Left colon (tissue), 2 donors: Measurements from ENCODE around the gene ERO1B. TPM values are rescaled to one million over a fixed set of nuclear protein-coding genes. Genes with fewer than 3 reads are reported as not detected.
"Not testable (repeated sequence)": the region's sequence is repeated elsewhere in the genome, so short reads cannot be mapped to it uniquely, and the experiment has no call there.

Source experiments
- ATAC-seq: fragments of 200-7000 bp; cut with Tn5 transposase; one replicate; pipeline ENCODE4 v1.9.1; 2020; ENCODE audit warnings: mild to moderate bottlenecking, moderate library complexity
- DNase-seq, 2 donors: peaks; one replicate each; pipeline ENCODE4 v3.0.0-alpha.2; 2020
- intact Hi-C, 2 donors: fragments of 100-400 bp; cut with DNase I in 1 of 2; cut with micrococcal nuclease in 1 of 2; formaldehyde crosslinking; loops; one replicate each; pipeline versions ENCODE4 v1.11.2 to v1.14.0; 2022; cut with DNase I, micrococcal nuclease
- total RNA-seq, 2 donors: library from RNA; stranded (reverse); fragmentation: NEBNext Ultra II Directional; extraction: Animal tissue kit (Norgen Biotek cat#: 25700); gene quantifications; one replicate each; pipeline ENCODE4 v1.2.1, GENCODE V29; 2021
- donor health status: DM: no; HTN: no; CAD: no.
- donor health status: DM: yes; HTN: yes; CAD: no.

ERO1B gene
- total RNA-seq, 2 donors from 2014 or later, result 2.2 to 3.8 TPM

DNA sequence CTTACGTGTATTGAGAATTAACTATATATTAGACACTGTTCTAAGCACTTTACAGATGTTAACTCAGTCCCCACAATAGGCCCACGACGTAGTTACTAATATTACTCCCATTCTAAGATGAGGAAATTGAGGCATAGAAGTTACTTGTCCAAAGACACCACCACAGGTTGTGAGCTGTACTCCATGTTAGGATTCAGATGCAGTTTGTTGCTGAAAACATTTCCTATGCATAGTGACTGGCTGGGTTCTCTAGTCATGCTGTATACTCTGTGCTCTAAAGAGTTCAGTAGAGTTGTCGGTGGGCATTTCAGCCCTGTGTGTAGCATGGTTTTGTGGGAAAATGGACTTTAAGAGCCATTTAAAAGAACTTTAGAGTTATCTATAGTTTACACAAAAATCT lies 74.2 kb downstream of the ERO1B start:
- intact Hi-C loops, result no loop called here
- no peak for ATAC-seq

DNA sequence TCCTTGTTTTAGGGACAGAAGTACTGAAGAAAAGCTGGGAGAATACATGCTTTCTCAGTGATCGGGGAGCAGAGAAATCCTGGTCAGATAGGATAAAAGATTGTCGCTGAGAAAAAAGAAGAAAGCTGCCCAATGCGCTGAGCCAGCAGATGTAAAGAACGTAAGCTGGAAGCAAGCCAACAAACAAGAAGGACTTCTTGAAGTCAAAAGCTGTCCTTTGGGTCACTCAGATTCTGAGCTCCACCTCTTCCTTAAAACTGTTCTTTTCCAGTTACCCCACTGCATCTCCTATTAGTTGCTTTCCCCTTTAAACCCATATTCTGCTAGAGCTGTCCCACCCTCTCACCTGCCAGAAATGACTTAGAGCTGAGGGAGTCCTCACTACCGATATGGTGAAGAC lies 74.6 kb downstream of the ERO1B start:
- ATAC-seq (no peak), DNase-seq (no peak)
- intact Hi-C loops, result no loop called here

More for the DNA sequence above, 74.2 kb downstream of the ERO1B start:
- no peak for DNase-seq

DNA sequence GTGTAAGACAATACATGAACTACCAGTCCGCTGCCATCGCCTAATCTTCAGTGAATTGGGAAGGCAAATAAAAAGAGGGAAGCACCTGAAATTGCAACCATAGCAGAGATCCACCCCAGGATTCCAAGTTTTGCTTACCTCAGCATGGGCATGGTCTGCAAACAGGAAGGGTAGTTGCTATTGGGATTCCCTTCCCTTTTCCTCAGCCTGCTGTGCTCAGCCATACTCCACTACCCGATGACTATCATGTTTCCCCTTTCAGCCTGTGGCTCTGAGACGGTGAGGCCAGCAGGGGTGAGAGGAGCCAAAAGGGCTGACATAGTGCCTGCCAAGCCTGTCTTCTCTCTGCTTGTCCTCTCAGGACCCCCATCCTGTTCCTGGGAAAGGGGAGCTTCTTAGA lies 75.2 kb downstream of the ERO1B start:
- intact Hi-C loops, result no loop called here
- ATAC-seq (peak; percentile 29), DNase-seq (peak in 1 of 2 donors; percentile 25)

DNA sequence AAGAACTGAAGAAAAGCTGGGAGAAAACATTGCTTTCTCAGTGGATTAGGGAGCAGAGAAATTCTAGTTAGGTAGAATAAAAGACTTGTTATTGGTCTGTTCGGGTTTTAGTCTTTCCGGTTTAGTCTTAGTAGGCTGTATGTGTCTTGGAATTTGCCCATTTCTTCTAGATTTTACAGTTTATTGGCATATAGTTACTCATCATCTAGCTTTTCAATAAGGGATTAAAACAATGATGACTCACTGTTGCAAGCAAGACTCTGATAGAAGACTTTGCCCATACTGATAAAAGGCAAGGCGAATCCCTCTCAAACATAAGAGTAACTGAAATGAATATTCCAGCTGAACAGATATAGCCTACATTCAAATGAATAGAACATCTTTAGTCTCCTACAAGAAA lies 77.1 kb downstream of the ERO1B start:
- DNase-seq (no peak), ATAC-seq (no peak)
- intact Hi-C loops, result no loop called here

DNA sequence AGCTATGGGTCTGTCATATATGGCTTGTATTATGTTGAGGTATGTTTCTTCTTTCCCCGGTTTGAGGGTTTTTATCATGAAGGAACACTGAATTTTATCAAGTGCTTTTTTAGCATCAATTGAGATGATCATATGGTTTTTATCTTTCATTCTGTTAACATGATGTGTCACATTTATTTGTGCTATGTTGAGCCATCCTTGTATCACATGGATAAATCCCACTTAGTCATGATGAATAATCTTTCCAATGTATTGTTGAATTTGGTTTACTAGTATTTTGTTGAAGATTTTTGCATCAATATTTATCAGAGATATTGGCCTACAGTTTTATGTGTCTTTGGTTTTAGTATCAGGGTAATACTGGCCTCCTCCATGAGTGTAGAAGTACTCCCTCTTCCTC lies 77.7 kb downstream of the ERO1B start:
- no peak for ATAC-seq
- no peak for DNase-seq
- intact Hi-C loops, result no loop called here

DNA sequence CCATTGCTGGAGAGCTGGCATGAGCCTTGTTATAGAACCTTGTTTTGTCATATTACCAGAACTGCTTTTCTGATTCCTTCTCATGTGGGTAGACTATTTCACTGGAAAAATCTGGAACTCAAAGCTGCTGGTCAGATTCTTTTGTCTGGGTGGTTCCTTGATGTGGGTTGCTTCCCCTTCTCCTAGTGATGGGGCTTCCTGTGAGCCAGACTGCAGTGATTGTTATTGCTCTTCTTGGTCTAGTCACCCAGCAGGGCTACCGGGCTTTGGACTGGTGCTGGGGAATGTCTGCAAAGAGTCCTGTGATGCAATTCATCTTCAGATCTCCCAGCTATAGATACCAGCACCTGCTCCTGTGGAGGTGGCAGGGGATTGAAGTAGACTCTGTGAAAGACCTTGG lies 80.0 kb downstream of the ERO1B start:
- ATAC-seq, result no peak
- intact Hi-C loops, result no loop called here
- no peak for DNase-seq

DNA sequence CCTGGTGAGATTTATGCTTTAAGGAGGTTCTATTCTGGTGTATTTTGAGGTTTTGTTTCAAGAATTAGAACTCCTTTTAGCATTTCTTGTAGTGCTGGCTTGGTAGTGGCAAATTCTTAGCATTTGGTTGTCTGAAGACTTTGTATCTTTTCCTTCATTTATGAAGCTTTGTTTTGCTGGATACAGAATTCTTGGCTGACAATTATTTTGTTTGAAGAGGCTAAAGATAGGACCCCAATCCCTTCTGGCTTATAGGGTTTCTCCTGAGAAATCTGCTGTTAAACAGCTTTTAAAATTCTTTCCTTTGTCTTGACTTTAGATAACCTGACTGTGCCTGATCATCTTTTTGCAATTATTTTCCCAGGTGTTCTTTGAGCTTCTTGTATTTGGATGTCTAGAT lies 80.8 kb downstream of the ERO1B start:
- ATAC-seq (no peak), DNase-seq (no peak)
- intact Hi-C loops, result no loop called here

DNA sequence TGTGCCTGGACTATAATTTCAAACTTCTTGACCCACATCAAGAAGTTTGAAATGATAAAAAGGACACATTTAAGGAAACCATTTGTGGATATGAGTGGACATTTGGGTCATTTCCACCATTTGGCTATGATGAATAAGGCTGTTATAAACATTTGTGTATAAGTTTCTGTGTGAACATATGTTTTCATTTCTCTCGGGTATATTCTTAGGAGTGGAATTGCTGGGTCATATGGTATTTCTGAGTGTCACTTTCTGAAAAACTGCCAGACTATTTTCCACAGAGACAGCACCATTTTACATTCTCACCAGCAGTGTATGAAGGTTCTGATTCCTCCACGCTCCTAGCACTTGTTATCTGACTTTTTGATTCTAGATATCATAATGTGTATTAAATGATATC lies 88.6 kb downstream of the ERO1B start:
- ATAC-seq, result no peak
- intact Hi-C loops, result no loop called here
- no peak for DNase-seq

DNA sequence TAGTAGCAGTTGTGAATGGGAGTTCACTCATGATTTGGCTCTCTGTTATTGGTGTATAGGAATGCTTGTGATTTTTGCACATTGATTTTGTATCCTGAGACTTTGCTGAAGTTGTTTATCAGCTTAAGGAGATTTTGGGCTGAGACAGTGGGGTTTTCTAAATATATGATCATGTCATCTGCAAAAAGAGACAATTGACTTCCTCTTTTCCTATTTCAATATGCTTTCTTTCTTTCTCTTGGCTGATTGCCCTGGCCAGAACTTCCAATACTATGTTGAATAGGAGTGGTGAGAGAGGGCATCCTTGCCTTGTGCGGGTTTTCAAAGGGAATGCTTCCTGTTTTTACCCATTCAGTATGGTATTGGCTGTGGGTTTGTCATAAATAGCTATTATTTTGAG lies 93.7 kb downstream of the ERO1B start:
- intact Hi-C loops, ATAC-seq, DNase-seq: not testable (repeated sequence)

DNA sequence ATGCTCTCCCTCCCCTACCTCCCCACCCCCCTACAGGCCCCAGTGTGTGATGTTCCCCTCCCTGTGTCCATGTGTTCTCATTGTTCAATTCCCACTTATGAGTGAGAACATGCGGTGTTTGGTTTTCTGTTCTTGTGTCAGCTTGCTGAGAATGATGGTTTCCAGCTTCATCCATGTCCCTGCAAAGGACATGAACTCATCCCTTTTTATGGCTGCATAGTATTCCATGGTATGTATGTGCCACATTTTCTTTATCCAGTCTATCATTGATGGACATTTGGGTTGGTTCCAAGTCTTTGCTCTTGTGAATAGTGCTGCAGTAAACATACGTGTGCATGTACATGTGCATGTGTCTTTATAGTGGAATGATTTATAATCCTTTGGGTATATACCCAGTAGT lies 95.3 kb downstream of the ERO1B start:
- ATAC-seq, DNase-seq, intact Hi-C loops: not testable (repeated sequence)

DNA sequence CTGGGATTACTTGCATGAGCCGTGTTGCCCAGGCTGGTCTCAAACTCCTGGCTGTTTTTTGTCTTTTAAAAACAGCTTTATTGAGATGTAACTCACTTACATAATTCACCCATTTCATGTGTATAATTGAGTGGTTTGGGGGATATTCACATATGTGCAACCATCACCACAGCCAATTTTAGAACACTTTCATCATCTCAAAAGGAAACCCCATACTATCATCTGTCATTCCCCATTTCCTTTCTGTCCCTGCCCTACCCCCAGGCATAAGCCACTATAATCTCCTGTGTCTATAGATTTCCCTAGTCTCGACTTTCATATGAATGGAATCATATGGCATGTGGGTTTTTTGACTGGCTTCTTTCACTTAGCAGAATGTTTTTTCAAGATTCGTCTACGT lies 96.1 kb downstream of the ERO1B start:
- ATAC-seq (no peak), DNase-seq (no peak)

DNA sequence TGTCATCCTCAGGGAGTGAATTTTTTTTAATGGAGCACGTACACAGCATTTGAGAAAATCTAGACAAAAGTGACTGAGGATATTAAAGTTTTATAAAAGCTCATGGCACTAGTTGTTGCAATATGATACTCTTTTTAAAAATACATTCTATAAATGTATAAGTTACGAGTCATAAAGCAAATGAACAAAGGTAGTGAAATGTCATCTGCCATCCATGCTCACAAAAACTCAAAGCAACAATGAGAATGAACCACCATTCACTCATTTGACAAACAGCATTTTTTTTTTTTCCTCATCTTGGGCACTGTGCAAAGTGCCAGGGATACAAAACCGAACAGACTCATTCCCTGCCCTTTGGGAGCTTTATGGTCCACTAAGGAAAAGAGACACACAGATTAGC lies 100.7 kb downstream of the ERO1B start:
- ATAC-seq (no peak), DNase-seq (no peak)
- intact Hi-C loops, result no loop called here

More for the DNA sequence above, 96.1 kb downstream of the ERO1B start:
- intact Hi-C loops, result no loop called here

DNA sequence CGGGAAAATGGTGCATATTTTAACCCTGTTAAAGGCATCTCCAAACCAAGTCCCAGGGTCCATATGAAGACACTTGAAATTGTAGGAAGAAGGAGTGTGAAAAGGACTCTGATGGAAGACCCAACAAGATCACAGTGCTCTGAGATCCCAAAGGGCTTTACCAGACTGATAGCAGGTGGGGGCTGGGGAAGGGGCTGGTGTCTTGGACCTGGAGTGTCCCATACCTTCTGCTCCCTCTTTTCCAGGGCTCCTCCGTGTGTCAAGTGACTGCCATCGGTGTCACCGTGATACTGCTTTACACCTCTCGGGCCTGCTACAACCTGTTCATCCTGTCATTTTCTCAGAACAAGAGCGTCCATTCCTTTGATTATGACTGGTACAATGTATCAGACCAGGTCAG lies 102.1 kb downstream of the ERO1B start:
- no peak for DNase-seq
- ATAC-seq, result no peak
- intact Hi-C loops, result no loop called here

DNA sequence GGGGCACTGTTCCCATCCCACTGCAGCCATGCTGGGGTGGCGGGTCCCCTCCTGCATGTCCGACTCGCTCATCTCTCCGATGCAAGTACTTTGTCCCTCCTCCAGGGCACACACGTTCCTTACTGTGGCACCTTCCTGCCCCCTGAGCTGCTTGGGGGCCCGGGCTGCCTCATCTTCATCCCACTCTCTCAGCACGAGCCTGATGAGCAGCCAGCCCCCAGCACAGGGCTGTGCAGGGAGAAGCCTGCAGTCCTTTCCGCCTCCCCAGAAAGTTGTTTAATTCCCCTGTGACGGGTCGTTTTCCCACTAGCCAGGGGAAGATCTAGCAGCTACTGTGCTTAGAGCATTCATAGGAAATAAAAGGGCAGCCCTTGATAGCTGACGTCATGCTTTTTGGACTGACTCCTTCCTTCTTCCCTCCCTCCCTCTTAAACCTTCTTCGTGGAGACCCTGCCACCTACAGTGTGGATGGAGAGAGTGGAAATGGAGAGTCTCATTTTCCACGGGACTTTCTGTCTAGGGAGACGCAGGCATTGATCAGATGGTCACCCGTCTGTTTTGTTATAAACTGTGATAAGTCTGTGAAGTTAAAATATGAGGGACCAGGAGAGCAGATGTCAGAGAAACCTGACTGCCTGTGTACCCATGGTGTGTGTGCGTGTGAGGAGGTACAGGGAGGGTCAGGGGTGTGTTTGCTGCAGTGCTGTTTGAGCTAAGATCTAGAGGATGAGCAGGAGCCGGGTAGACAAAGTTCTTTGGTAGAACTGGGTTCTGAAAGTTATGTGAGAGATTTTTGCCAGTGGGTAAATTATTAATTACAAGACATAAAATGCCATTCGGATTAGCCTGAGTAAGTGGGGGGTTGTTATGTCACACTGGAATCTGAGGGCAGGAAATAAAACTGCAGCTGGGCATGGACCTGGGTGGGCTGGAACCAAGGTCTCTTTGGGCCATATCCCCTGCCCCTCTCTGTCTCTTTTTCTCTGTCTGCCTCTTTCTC lies 105.1 kb downstream of the ERO1B start:
- DNase-seq, result no peak
- intact Hi-C loops, result no loop called here
- ATAC-seq, result no peak

DNA sequence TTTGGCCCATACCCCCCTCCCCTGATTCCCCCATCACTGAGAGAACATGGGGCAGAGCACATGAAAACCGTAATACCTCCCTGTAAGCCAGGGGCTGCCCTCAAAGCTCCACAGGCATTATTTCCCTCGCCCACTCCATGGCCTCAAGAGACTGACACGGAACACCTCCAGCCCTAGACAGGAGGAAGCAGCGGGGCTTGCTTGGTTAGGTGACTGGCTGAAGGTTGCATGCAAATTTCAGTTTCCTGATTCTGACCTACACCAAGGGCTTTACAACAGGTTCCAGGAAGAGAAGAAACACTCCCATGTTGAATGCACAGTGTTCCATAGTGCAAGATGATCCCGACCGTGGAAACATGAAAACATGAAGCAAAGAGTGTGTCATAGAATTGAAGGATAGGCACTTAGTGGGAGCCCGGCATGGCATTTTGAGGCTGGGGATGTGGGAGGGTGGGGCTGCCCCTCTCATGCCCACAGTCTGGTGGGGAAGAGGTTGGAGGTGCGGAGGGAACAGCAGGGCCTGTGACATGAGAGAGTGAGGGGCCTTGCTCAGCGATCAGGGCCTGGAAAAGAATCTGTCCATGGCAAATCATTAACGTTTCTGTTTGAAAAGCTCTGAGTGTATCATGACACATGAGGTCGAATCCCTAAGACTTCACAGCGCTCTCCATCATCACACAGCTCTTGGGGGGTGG lies 106.0 kb downstream of the ERO1B start:
- ATAC-seq, result no peak
- intact Hi-C loops, result no loop called here
- DNase-seq, result no peak

DNA sequence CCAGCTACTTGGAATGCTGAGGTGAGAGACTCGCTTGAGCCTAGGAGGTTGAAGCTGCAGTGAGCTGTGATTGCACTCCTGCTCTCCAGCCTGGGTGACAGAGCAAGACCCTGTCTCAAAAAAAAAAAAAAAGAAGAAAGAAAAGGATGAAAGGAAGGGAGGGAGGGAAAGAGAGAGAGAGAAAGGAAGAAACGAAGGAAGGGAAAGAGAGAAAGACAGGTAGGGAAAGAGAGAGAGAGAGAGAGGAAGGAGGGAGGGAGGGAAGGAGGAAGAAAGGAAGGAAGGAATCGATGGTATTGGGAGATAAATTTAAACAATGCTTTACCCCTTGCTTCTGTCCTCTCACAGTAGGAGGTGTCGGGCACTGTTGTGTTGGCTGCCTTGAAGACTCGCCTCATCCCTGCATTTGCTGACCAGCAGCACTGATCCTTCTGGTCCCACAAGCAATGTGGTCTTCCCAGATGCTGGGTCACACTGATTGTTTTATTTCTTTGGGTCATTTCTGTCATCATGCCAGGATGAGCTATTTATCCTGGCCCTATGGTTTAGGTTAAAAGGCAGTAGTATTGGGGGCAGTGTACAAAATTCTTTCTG lies 108.5 kb downstream of the ERO1B start:
- ATAC-seq (no peak), DNase-seq (no peak)
- intact Hi-C loops, result no loop called here

DNA sequence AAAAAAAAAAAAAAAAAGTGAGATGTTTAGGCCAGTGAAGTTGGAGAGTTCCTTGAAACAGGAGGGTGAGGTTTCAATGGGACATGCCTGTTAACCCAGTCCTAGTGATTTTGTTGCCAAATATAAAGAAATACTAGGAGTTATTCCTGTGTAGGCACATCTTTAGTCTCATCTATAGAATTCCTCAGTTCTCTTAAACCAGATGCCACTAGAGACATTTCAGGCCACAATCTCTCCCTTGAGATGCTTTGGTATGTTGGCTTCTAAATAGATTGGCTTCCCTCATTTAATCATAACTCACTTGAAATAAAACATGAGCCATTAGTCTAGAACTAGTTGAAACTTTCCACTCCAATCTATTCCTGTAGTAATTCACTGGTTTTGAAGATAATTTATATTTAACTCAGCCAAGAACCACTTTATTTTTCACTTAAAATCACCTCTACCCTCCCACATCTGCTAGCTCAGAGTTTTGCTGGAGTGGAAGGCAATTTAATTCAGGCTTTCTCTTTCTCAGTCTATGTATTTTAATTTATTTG lies 109.6 kb downstream of the ERO1B start:
- intact Hi-C loops, result no loop called here
- ATAC-seq, result no peak

DNA sequence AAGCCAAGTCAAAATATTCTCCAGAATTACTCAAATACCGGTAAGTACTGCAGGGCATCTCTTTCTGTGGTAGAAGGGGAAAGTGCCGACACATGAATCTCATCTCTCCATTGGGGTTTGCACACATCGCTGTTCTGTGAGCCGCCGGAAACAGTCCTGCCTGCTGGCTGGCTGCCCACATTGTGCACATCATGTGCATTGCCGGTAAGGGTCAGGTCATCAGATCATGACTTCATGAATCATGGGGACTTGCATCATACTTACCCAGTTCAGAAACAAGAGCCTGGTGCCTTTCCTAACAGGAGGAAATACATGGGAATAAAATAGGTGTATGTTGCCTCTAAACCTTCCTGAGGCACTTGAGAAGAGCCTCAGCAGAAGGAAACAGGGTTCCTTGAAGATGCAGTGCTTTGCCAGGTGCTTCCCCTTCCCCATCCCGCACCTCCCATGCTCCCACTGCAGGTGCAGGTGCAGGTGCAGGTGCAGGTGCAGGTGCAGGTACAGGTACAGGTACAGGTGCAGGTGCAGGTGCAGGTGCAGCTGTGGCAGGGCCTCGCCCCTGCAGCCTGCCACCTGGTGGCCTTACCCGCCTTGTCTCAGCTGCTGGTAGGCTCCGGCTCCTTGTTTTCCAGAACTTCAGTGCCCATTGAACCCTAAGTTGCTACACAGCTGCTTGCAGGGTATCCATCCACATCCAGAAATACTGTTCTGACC lies 112.9 kb downstream of the ERO1B start:
- intact Hi-C loops, result no loop called here
- peak in 1 of 2 donors; percentile 53 for DNase-seq
- ATAC-seq, result peak; percentile 87

More for the DNA sequence above, 109.6 kb downstream of the ERO1B start:
- DNase-seq, result no peak

DNA sequence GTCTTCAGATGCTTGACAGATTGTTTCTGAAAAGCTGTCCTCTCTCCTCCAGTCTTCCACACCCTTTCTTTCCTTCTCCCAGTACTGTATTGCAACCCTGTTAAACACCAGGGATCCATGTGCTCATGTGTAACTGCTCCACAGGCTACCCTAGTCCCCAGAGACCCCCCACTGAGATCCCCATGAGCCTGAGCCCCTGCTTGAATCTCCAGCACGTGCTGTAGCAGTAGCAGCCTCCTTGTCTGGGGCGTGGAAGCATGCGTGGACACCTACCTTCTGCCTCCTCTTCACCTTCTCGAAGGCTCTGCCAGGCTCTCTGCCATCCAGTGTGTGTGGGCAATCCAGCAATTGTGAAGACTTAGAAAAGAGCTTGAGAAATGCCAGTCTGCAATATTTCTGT lies 114.2 kb downstream of the ERO1B start:
- intact Hi-C loops, result no loop called here
- DNase-seq (no peak), ATAC-seq (no peak)
